ENCODE results near the gene CORIN.

Gene CORIN

GRCh38 chr4:47729131-47729680, 108.7 kb downstream of the CORIN start:
- TF ChIP-seq PPARA (CRISPR knock-in tag; IDR thresholded peaks at IDR 0.05; ENCODE audit: borderline replicate concordance) (no peak), ZC3H10 (CRISPR knock-in tag; IDR thresholded peaks at IDR 0.05) (no peak), ZFP3 (CRISPR knock-in tag; IDR thresholded peaks at IDR 0.05) (no peak), TCF4 (CRISPR knock-in tag; IDR thresholded peaks at IDR 0.05; ENCODE audit: borderline replicate concordance) (no peak), CSRNP3 (CRISPR knock-in tag; IDR thresholded peaks at IDR 0.05) (no peak), ZFP30 (CRISPR knock-in tag; IDR thresholded peaks at IDR 0.05) (no peak), ESRRG (CRISPR knock-in tag; IDR thresholded peaks at IDR 0.05) (no peak), CSDC2 (CRISPR knock-in tag; IDR thresholded peaks at IDR 0.05) (no peak), ARNTL (CRISPR knock-in tag; IDR thresholded peaks at IDR 0.05; ENCODE audit: borderline replicate concordance, low read depth) (no peak), ZNF8 (CRISPR knock-in tag; IDR thresholded peaks at IDR 0.05) (no peak), ZNF70 (CRISPR knock-in tag; IDR thresholded peaks at IDR 0.05) (no peak)
- TF ChIP-seq, protein P1, sequence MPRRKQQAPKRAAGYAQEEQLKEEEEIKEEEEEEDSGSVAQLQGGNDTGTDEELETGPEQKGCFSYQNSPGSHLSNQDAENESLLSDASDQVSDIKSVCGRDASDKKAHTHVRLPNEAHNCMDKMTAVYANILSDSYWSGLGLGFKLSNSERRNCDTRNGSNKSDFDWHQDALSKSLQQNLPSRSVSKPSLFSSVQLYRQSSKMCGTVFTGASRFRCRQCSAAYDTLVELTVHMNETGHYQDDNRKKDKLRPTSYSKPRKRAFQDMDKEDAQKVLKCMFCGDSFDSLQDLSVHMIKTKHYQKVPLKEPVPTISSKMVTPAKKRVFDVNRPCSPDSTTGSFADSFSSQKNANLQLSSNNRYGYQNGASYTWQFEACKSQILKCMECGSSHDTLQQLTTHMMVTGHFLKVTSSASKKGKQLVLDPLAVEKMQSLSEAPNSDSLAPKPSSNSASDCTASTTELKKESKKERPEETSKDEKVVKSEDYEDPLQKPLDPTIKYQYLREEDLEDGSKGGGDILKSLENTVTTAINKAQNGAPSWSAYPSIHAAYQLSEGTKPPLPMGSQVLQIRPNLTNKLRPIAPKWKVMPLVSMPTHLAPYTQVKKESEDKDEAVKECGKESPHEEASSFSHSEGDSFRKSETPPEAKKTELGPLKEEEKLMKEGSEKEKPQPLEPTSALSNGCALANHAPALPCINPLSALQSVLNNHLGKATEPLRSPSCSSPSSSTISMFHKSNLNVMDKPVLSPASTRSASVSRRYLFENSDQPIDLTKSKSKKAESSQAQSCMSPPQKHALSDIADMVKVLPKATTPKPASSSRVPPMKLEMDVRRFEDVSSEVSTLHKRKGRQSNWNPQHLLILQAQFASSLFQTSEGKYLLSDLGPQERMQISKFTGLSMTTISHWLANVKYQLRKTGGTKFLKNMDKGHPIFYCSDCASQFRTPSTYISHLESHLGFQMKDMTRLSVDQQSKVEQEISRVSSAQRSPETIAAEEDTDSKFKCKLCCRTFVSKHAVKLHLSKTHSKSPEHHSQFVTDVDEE (CRISPR knock-in tag; IDR thresholded peaks at IDR 0.05) = no peak
- TF ChIP-seq, protein P2, sequence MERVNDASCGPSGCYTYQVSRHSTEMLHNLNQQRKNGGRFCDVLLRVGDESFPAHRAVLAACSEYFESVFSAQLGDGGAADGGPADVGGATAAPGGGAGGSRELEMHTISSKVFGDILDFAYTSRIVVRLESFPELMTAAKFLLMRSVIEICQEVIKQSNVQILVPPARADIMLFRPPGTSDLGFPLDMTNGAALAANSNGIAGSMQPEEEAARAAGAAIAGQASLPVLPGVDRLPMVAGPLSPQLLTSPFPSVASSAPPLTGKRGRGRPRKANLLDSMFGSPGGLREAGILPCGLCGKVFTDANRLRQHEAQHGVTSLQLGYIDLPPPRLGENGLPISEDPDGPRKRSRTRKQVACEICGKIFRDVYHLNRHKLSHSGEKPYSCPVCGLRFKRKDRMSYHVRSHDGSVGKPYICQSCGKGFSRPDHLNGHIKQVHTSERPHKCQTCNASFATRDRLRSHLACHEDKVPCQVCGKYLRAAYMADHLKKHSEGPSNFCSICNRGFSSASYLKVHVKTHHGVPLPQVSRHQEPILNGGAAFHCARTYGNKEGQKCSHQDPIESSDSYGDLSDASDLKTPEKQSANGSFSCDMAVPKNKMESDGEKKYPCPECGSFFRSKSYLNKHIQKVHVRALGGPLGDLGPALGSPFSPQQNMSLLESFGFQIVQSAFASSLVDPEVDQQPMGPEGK (CRISPR knock-in tag; IDR thresholded peaks at IDR 0.05; ENCODE audit: borderline replicate concordance) = no peak
- no peak for ATAC-seq

GRCh38 chr4:47721892-47722575, 115.8 kb downstream of the CORIN start:
- TF ChIP-seq ZNF8 (CRISPR knock-in tag; IDR thresholded peaks at IDR 0.05) (no peak), ISL1 (CRISPR knock-in tag; IDR thresholded peaks at IDR 0.05) (no peak), ZNF565 (CRISPR knock-in tag; conservative IDR thresholded peaks at IDR 0.05; ENCODE audit: low read depth) (no peak), TCF4 (CRISPR knock-in tag; IDR thresholded peaks at IDR 0.05; ENCODE audit: borderline replicate concordance) (no peak), PPARA (CRISPR knock-in tag; IDR thresholded peaks at IDR 0.05; ENCODE audit: borderline replicate concordance) (no peak), ESRRG (CRISPR knock-in tag; IDR thresholded peaks at IDR 0.05) (no peak)
- TF ChIP-seq, protein P2 (CRISPR knock-in tag; IDR thresholded peaks at IDR 0.05; ENCODE audit: borderline replicate concordance) = no peak
- ATAC-seq = no peak

DNA sequence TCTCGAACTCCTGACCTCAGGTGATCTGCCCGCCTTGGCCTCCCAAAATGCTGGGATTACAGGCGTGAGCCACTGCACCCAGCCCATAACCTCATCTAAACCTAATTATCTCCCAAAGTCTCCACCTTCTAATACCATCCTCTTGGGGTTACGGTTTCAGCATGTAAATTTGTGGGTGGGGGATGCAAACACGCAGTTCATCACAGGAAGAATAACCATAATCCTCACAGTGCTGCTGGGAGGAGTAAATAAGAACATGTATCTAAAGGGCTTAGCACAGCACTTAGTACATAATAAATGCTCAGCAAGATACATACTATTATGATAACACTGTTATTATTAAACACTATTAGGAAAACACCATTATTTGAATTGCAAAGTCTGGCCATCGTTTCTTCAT, 116.4 kb downstream of the CORIN start:
- ATAC-seq = no peak
- TF ChIP-seq OSR1 (CRISPR knock-in tag; IDR thresholded peaks at IDR 0.05) (no peak), ZFP3 (CRISPR knock-in tag; IDR thresholded peaks at IDR 0.05) (no peak), BACH2 (CRISPR knock-in tag; IDR thresholded peaks at IDR 0.05; ENCODE audit: borderline replicate concordance) (no peak), ISL1 (CRISPR knock-in tag; IDR thresholded peaks at IDR 0.05) (no peak), SNAI2 (CRISPR knock-in tag; IDR thresholded peaks at IDR 0.05) (no peak), ESRRG (CRISPR knock-in tag; IDR thresholded peaks at IDR 0.05) (no peak), ZFP30 (CRISPR knock-in tag; IDR thresholded peaks at IDR 0.05) (no peak), CREB5 (CRISPR knock-in tag; IDR thresholded peaks at IDR 0.05; ENCODE audit: low read depth) (no peak), TCF4 (CRISPR knock-in tag; IDR thresholded peaks at IDR 0.05; ENCODE audit: borderline replicate concordance) (no peak), RARB (CRISPR knock-in tag; IDR thresholded peaks at IDR 0.05) (no peak), TOX (CRISPR knock-in tag; IDR thresholded peaks at IDR 0.05; ENCODE audit: borderline replicate concordance) (no peak)
- TF ChIP-seq, protein P1 (CRISPR knock-in tag; IDR thresholded peaks at IDR 0.05) = no peak

All from SK-N-SH treated with all-trans-retinoic acid at 6 μM for 48 hours (cell line).